H1 (cell line): ENCODE measurements around the gene ADAMTS15. TPM values are rescaled to one million over a fixed set of nuclear protein-coding genes. Genes with fewer than 3 reads are reported as not detected.

Source experiments
- CTCF ChIA-PET: fragments of 300-600 bp; sonication (Branson Sonifier 250); formaldehyde crosslinking; loops from one replicate; lab custom pipeline; 2021; ENCODE audit not compliant: partially characterized antibody; lab: Charles Lee
- POLR2A ChIA-PET: fragments of 300-600 bp; sonication (Branson Sonifier 250); formaldehyde crosslinking; loops from one replicate; lab custom pipeline; 2021; ENCODE audit warnings: inconsistent platforms; ENCODE audit not compliant: partially characterized antibody; lab: Charles Lee
- DNase-seq, 2 experiments: peaks; one replicate each; pipeline versions ENCODE4 v3.0.0 to v3.0.0-alpha.2; 2010 to 2022; ENCODE audit warnings: low spot score in 2 of 2, low read depth in 1 of 2, mixed read lengths in 1 of 2
- FAIRE-seq: peaks from 2 replicates; lab custom pipeline; 2011; peaks lifted over from hg19 to GRCh38; lab: Jason Lieb, UNC
- H2AFZ ChIP-seq: 2 replicates; pipeline ENCODE4 v1.8.1; 2012; ENCODE audit warnings: low read length, inconsistent platforms
- H2AK5ac ChIP-seq: 2 replicates; pipeline ENCODE4 v1.6.1; 2013; ENCODE audit warnings: low read depth, low read length
- H2BK120ac ChIP-seq: replicated peaks from 2 replicates; pipeline ENCODE3; 2013; ENCODE audit warnings: low read depth, low read length, inconsistent platforms
- H2BK12ac ChIP-seq: 2 replicates; pipeline ENCODE4 v1.6.1; 2013; ENCODE audit warnings: low read depth, low read length
- H2BK15ac ChIP-seq: 2 replicates; pipeline ENCODE4 v1.6.1; 2013; ENCODE audit warnings: low read length
- H2BK20ac ChIP-seq: 2 replicates; pipeline ENCODE4 v1.6.1; 2013; ENCODE audit warnings: low read length
- H2BK5ac ChIP-seq: 2 replicates; pipeline ENCODE4 v1.6.1; 2013; ENCODE audit warnings: low read depth, low read length
- H3K14ac ChIP-seq: 2 replicates; pipeline ENCODE4 v1.6.1; 2013; ENCODE audit warnings: inconsistent platforms; ENCODE audit not compliant: insufficient read length
- H3K18ac ChIP-seq: 2 replicates; pipeline ENCODE4 v1.6.1; 2013; ENCODE audit warnings: low read length; ENCODE audit errors: extremely low read depth
- H3K23ac ChIP-seq: 2 replicates; pipeline ENCODE4 v1.6.1; 2013; ENCODE audit warnings: inconsistent platforms; ENCODE audit not compliant: insufficient read length
- H3K23me2 ChIP-seq: 2 replicates; pipeline ENCODE4 v1.6.1; 2013; ENCODE audit warnings: low read depth, low read length
- H3K27ac ChIP-seq: 2 replicates; pipeline ENCODE4 v1.6.1; 2011; ENCODE audit warnings: low read depth, low read length, inconsistent platforms
- H3K27me3 ChIP-seq, 4 experiments: replicated peaks in 1 of 4; 1 replicate in 1 of 4; 2 replicates in 3 of 4; pipeline versions ENCODE4 v1.6.1 to v1.8.1; 2011 to 2013; ENCODE audit warnings: low read length in 3 of 4, mild to moderate bottlenecking in 3 of 4, inconsistent platforms in 2 of 4, mixed read lengths in 2 of 4, moderate library complexity in 1 of 4; ENCODE audit not compliant: control insufficient read depth in 3 of 4, insufficient read depth in 3 of 4; ENCODE audit errors: extremely low read depth in 1 of 4
- H3K36me3 ChIP-seq, 4 experiments: 2 replicates each; pipeline versions ENCODE4 v1.6.1 to v1.8.1; 2011 to 2013; ENCODE audit warnings: mild to moderate bottlenecking in 4 of 4, low read length in 3 of 4, moderate library complexity in 2 of 4, control low read depth in 1 of 4, inconsistent platforms in 1 of 4; ENCODE audit not compliant: insufficient read depth in 4 of 4, control insufficient read depth in 2 of 4
- H3K4ac ChIP-seq: replicated peaks from 2 replicates; pipeline ENCODE3; 2013; ENCODE audit warnings: low read length, low read depth, mixed read lengths, inconsistent platforms; ENCODE audit not compliant: insufficient read length
- H3K4me1 ChIP-seq, 4 experiments: replicated peaks in 1 of 4; 1 replicate in 1 of 4; 2 replicates in 3 of 4; pipeline versions ENCODE4 v1.6.1 to v1.8.1; 2011 to 2013; ENCODE audit warnings: low read length in 3 of 4, inconsistent platforms in 2 of 4, mixed read lengths in 1 of 4; ENCODE audit not compliant: insufficient read depth in 4 of 4, control insufficient read depth in 3 of 4
- H3K4me2 ChIP-seq, 2 experiments: 2 replicates each; pipeline versions ENCODE4 v1.6.1 to v1.8.1; 2011 to 2013; ENCODE audit warnings: low read depth in 2 of 2, low read length in 2 of 2, control low read depth in 1 of 2, inconsistent platforms in 1 of 2, mild to moderate bottlenecking in 1 of 2; ENCODE audit not compliant: insufficient read depth in 1 of 2
- H3K4me3 ChIP-seq, 4 experiments: fragments of 200-600, 300-600 bp in 1 of 4; sonication (generic), shearing (Covaris generic), sonication (Bioruptor Twin) in 1 of 4; 2 replicates each; pipeline versions ENCODE4 v1.5.1 to v1.8.1; 2011 to 2016; ENCODE audit warnings: low read length in 4 of 4, low read depth in 3 of 4, control low read depth in 2 of 4, inconsistent platforms in 2 of 4, mild to moderate bottlenecking in 2 of 4, mixed read lengths in 1 of 4, moderate library complexity in 1 of 4; ENCODE audit not compliant: insufficient read depth in 2 of 4; ENCODE audit errors: extremely low read depth in 1 of 4
- H3K56ac ChIP-seq: replicated peaks from 2 replicates; pipeline ENCODE3; 2013; ENCODE audit warnings: low read depth, mild to moderate bottlenecking, mixed read lengths, low read length, inconsistent platforms; ENCODE audit not compliant: insufficient read length
- H3K79me1 ChIP-seq: 2 replicates; pipeline ENCODE4 v1.6.1; 2013; ENCODE audit warnings: low read depth, low read length, control low read depth
- H3K79me2 ChIP-seq, 2 experiments: 2 replicates each; pipeline versions ENCODE4 v1.6.1 to v1.8.1; 2012 to 2013; ENCODE audit warnings: low read length in 2 of 2, mild to moderate bottlenecking in 2 of 2, inconsistent platforms in 1 of 2; ENCODE audit not compliant: insufficient read depth in 2 of 2, control insufficient read depth in 1 of 2
- H3K9ac ChIP-seq, 4 experiments: replicated peaks in 1 of 4; 1 replicate in 1 of 4; 2 replicates in 3 of 4; pipeline versions ENCODE4 v1.6.1 to v1.8.1; 2011 to 2013; ENCODE audit warnings: low read depth in 3 of 4, low read length in 3 of 4, control low read depth in 2 of 4, mild to moderate bottlenecking in 2 of 4, moderate library complexity in 2 of 4, inconsistent platforms in 1 of 4; ENCODE audit errors: extremely low read depth in 1 of 4
- H3K9me3 ChIP-seq, 2 experiments: 2 replicates each; pipeline versions ENCODE4 v1.6.1 to v1.8.1; 2012 to 2013; ENCODE audit warnings: mild to moderate bottlenecking in 2 of 2, moderate library complexity in 2 of 2, control low read depth in 1 of 2, inconsistent platforms in 1 of 2, low read depth in 1 of 2, low read length in 1 of 2, mixed read lengths in 1 of 2; ENCODE audit not compliant: insufficient read depth in 2 of 2
- H4K20me1 ChIP-seq, 2 experiments: replicated peaks in 1 of 2; 2 replicates each; pipeline versions ENCODE3 to v1.8.1; 2011 to 2013; ENCODE audit warnings: inconsistent platforms in 2 of 2, low read length in 2 of 2, mild to moderate bottlenecking in 1 of 2; ENCODE audit not compliant: insufficient read depth in 2 of 2, control insufficient read depth in 1 of 2
- H4K5ac ChIP-seq: 2 replicates; pipeline ENCODE4 v1.6.1; 2013; ENCODE audit warnings: low read length, low read depth, mixed read lengths, inconsistent platforms; ENCODE audit not compliant: insufficient read length
- H4K8ac ChIP-seq: 2 replicates; pipeline ENCODE4 v1.8.0; 2013; ENCODE audit warnings: mild to moderate bottlenecking, moderate library complexity, low read length, inconsistent platforms; ENCODE audit not compliant: insufficient read depth; ENCODE audit errors: extremely low read depth
- H4K91ac ChIP-seq: replicated peaks from 2 replicates; pipeline ENCODE3; 2013; ENCODE audit warnings: low read length, mixed read lengths, inconsistent platforms; ENCODE audit not compliant: insufficient read length
- EZH2 ChIP-seq: fragments of 200-600 bp; sonication (generic); IDR thresholded peaks from 2 replicates; pipeline ENCODE4 v1.7.1; 2012; ENCODE audit warnings: low read depth, mild to moderate bottlenecking, moderate library complexity, low read length, inconsistent platforms; ENCODE audit not compliant: severe bottlenecking
- GABPA ChIP-seq: IDR thresholded peaks from 2 replicates; pipeline ENCODE4 v1.6.1; 2011; ENCODE audit warnings: mild to moderate bottlenecking, low read length, moderate library complexity, borderline replicate concordance; ENCODE audit not compliant: insufficient read depth
- HDAC2 ChIP-seq, 2 experiments: fragments of 300-600 bp in 1 of 2; sonication (generic) in 1 of 2; IDR thresholded peaks; 2 replicates each; pipeline ENCODE4 v1.6.1; 2011 to 2012; ENCODE audit warnings: low read depth in 2 of 2, low read length in 2 of 2, mild to moderate bottlenecking in 2 of 2, moderate library complexity in 2 of 2, borderline replicate concordance in 1 of 2, inconsistent platforms in 1 of 2
- KDM5A ChIP-seq: fragments of 200-600 bp; IDR thresholded peaks from 2 replicates; pipeline ENCODE4 v1.7.1; 2012; ENCODE audit warnings: mild to moderate bottlenecking, low read length, inconsistent platforms, mixed read lengths
- NANOG ChIP-seq: IDR thresholded peaks from 2 replicates; pipeline ENCODE4 v1.6.1; 2011; ENCODE audit warnings: low read length, low read depth, mild to moderate bottlenecking, inconsistent platforms; ENCODE audit not compliant: insufficient read depth, poor library complexity, severe bottlenecking
- SP1 ChIP-seq: IDR thresholded peaks from 2 replicates; pipeline ENCODE4 v1.6.1; 2011; ENCODE audit warnings: low read depth, low read length
- TCF12 ChIP-seq: IDR thresholded peaks from 2 replicates; pipeline ENCODE4 v1.6.1; 2011; ENCODE audit warnings: low read depth, mild to moderate bottlenecking, low read length
- TEAD4 ChIP-seq: IDR thresholded peaks from 2 replicates; pipeline ENCODE4 v1.6.1; 2012; ENCODE audit warnings: low read depth, low read length, inconsistent platforms, mixed read lengths
- WGBS, 2 experiments: shearing (Covaris generic) in 1 of 2; methylation state at CpG; one replicate each; pipeline versions ENCODE4 v1.1.6 to v1.1.7; 2013 to 2015; ENCODE audit warnings: low lambda C conversion rate in 2 of 2, mixed read lengths in 2 of 2, inconsistent platforms in 1 of 2, low coverage in 1 of 2, missing lambda C conversion rate in 1 of 2; ENCODE audit not compliant: insufficient replicate concordance in 2 of 2, insufficient coverage in 1 of 2, insufficient read length in 1 of 2; ENCODE audit errors: extremely low coverage in 1 of 2, missing lambda C conversion rate in 1 of 2; 5-methylcytosine and 5-hydroxymethylcytosine counted together
- polyA plus RNA-seq, 7 experiments: library from polyadenylated mRNA; depleted of rRNA in 3 of 7; stranded (reverse) in 5 of 7; unstranded in 2 of 7; fragments of >200 nt in 5 of 7; fragments of 200-250 nt in 2 of 7; gene quantifications; 1 replicate in 5 of 7; 2 replicates in 1 of 7; 4 replicates in 1 of 7; pipeline versions ENCODE4 v1.2.1 to v1.2.3, GENCODE V29; 2011 to 2013; ENCODE audit warnings: missing spikeins in 2 of 7, mixed read lengths in 2 of 7
- total RNA-seq: library from RNA; stranded (reverse); fragmentation: NEBNext Ultra II Directional; extraction: Animal tissue kit (Norgen Biotek cat#: 25700); gene quantifications from 2 replicates; pipeline ENCODE4 v1.2.1, GENCODE V29; 2021

The ADAMTS15 gene
- total and polyA plus RNA-seq, 2 of the 8 experiments (the other 6 are each of a cell fraction or from before 2014, with no cell fraction given), result 1.7 to 4.7 TPM

DNA sequence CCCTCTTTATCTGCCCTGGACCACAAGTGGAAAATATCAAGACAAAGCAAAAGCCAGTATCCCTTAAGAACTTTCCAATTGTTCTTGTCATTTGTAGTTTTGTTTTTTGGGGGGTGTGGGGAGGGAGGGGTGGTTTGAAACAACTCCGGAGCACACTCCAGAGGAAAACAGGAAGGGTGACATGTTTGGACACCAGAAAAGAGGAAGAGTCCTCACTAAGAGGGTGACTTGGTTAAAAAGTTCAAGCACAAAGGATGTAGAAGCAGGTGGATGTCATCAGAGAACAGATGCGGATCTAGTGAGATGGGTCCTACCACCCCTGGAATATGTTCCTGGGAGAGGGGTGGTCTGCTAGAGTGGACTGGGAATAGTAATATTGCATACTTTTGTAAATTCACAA, 45.9 kb upstream of the ADAMTS15 start:
- Histone ChIP-seq H3K27me3 (no peaks in the 10 kb centered on the region; a peak in 1 of 7 replicates), H3K27ac (no peak overlapping the region), H3K79me1 (no peaks in the 10 kb centered on the region), H4K20me1 (no peaks in the 10 kb centered on the region), H3K23ac (no peak overlapping the region), H2AK5ac (no peak overlapping the region), H2BK5ac (peak overlapping the region; percentile 86; the same call in 1 of the 2 replicates), H3K14ac (no peak overlapping the region), H2AFZ (no peak overlapping the region), H3K18ac (peak overlapping the region; percentile 35; the same call in 1 of the 2 replicates), H3K9me3 (no peaks in the 10 kb centered on the region), H2BK20ac (peak overlapping the region; percentile 99), H4K5ac (no peak overlapping the region), H3K4me1 (peaks cover 9 to 24% (median 13%) of the 10 kb centered on the region in 4 experiments), H3K79me2 (no peaks in the 10 kb centered on the region), H2BK15ac (no peak overlapping the region), H2BK120ac (peak overlapping the region; percentile 54), H3K4me3 (no peak overlapping the region), H3K9ac (no peak overlapping the region), H3K4me2 (no peak overlapping the region), H4K8ac (no peak overlapping the region), H2BK12ac (peak overlapping the region; percentile 97; the same call in 1 of the 2 replicates), H3K56ac (no peak overlapping the region), H3K4ac (no peak overlapping the region), H3K36me3 (0 out of 8 replicates have a peak, but pooled peaks cover 0 to 3% (median under 1%) of the 10 kb centered on the region in 4 experiments), H3K23me2 (no peaks in the 10 kb centered on the region), H4K91ac (peak overlapping the region; percentile 67)
- ChIA-PET POLR2A (interaction anchor here (1.4 to 2.8 kb wide), 2 partner anchors 11 to 19 kb away, joined by 4 to 18 read pairs; no protein-coding TSS in a partner anchor), CTCF (interaction anchor here (1.0 to 3.2 kb wide), 3 partner anchors 12 to 29 kb away, joined by 3 to 9 read pairs (median 9); no protein-coding TSS in a partner anchor)
- FAIRE-seq, result no peak
- no peak for TF ChIP-seq TEAD4
- TF ChIP-seq SP1, result no peak
- no peak for TF ChIP-seq EZH2
- no peak for TF ChIP-seq TCF12
- no peak for TF ChIP-seq GABPA
- no peak for TF ChIP-seq KDM5A
- no peak for TF ChIP-seq HDAC2 (IDR thresholded peaks at IDR 0.05; ENCODE audit: borderline replicate concordance in 1 of 2, low read depth in 2 of 2, low read length in 2 of 2)
- TF ChIP-seq NANOG, result no peak
- no peak for DNase-seq
- 87% methylated on average over 2 of the region's 2 CpGs; no CpG with 5 or more reads in 1 of the 2 experiments for WGBS, 2 experiments
